Upper lobe of left lung (tissue), 4 donors: ENCODE data around the gene HOXB2.

Experiments used
- POLR2AphosphoS5 ChIP-seq, 2 donors: sonication (generic); formaldehyde crosslinking; IDR thresholded peaks; one replicate each; pipeline ENCODE4 v1.5.1; 2017; ENCODE audit warnings: antibody characterized with exemption in 2 of 2
- TF ChIP-seq, protein P1 (sequence below), 6 experiments: fragments of 450-650 bp in 4 of 6; fragments of 200-600 bp in 2 of 6; sonication (generic) in 2 of 6; IDR thresholded peaks; one replicate each; pipeline ENCODE4 v1.5.1; 2016 to 2019; ENCODE audit warnings: antibody characterized with exemption in 6 of 6

- TF ChIP-seq, protein P1, sequence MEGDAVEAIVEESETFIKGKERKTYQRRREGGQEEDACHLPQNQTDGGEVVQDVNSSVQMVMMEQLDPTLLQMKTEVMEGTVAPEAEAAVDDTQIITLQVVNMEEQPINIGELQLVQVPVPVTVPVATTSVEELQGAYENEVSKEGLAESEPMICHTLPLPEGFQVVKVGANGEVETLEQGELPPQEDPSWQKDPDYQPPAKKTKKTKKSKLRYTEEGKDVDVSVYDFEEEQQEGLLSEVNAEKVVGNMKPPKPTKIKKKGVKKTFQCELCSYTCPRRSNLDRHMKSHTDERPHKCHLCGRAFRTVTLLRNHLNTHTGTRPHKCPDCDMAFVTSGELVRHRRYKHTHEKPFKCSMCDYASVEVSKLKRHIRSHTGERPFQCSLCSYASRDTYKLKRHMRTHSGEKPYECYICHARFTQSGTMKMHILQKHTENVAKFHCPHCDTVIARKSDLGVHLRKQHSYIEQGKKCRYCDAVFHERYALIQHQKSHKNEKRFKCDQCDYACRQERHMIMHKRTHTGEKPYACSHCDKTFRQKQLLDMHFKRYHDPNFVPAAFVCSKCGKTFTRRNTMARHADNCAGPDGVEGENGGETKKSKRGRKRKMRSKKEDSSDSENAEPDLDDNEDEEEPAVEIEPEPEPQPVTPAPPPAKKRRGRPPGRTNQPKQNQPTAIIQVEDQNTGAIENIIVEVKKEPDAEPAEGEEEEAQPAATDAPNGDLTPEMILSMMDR (IDR thresholded peaks at IDR 0.05) = no peak
- no peak for TF ChIP-seq POLR2AphosphoS5 (IDR thresholded peaks at IDR 0.05)
Observed at GRCh38 chr17:48539177-48539576, 5.7 kb downstream of the HOXB2 start.
